Measurements from ENCODE around the gene NINJ1.

NINJ1 gene

GRCh38 chr9:93097511-93098201 is 36.4 kb downstream of the NINJ1 start:
- H3K36me3 ChIP-seq (ENCODE audit: control insufficient read depth, insufficient read depth, low read length): no peaks in the 10 kb centered on the region
- no peak overlapping the region for H2AFZ ChIP-seq
- no peak overlapping the region for H3K27ac ChIP-seq
- peaks cover 9% of the 10 kb centered on the region for H3K79me2 ChIP-seq
- H3K9me3 ChIP-seq (ENCODE audit: control insufficient read depth, low read length): no peaks in the 10 kb centered on the region
- H3K9ac ChIP-seq: no peak overlapping the region
- H3K4me3 ChIP-seq (ENCODE audit: low read depth, low read length): peak overlapping the region; percentile 36
- TF ChIP-seq, protein P1, sequence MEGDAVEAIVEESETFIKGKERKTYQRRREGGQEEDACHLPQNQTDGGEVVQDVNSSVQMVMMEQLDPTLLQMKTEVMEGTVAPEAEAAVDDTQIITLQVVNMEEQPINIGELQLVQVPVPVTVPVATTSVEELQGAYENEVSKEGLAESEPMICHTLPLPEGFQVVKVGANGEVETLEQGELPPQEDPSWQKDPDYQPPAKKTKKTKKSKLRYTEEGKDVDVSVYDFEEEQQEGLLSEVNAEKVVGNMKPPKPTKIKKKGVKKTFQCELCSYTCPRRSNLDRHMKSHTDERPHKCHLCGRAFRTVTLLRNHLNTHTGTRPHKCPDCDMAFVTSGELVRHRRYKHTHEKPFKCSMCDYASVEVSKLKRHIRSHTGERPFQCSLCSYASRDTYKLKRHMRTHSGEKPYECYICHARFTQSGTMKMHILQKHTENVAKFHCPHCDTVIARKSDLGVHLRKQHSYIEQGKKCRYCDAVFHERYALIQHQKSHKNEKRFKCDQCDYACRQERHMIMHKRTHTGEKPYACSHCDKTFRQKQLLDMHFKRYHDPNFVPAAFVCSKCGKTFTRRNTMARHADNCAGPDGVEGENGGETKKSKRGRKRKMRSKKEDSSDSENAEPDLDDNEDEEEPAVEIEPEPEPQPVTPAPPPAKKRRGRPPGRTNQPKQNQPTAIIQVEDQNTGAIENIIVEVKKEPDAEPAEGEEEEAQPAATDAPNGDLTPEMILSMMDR (IDR thresholded peaks at IDR 0.05): no peak
- H3K27me3 ChIP-seq (ENCODE audit: control insufficient read depth, insufficient read depth, low read length): no peaks in the 10 kb centered on the region
- peaks cover 9% of the 10 kb centered on the region for H3K4me1 ChIP-seq
- peak overlapping the region; percentile 70 for H3K4me2 ChIP-seq (ENCODE audit: low read length)

DNA sequence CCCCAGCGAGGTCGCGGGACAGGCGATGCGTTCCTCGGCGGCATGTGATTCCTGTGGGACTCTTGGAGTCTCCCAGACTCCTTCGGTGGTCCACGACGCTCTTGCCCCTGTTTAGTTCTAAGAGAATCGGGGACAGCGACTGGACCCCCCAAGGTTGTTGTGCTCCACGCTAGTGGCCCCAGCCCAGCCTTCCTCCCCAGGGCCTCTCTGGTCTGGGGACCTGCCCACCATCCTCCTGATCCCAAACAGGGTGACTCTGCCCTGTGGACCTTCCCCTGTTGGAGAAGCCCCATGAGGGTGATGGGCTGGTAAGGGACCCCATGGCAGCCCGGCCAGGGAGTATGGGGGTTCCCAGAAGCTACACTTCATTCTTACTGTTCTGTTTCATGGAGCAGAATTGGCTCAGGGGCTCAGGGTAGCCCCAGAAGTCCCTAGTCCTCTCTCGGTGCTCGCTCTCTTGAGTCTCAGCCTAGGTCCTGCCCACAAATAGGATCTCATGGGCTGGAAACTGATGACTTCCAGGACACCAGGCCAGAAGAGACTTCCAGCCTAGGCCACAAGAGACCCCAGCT is 37.2 kb downstream of the NINJ1 start:
- Histone ChIP-seq H3K9ac (no peak overlapping the region), H3K27me3 (ENCODE audit: control insufficient read depth, insufficient read depth, low read length) (no peaks in the 10 kb centered on the region), H3K27ac (peak overlapping the region; percentile 62), H2AFZ (peak overlapping the region; percentile 80), H3K4me1 (peaks cover 9% of the 10 kb centered on the region), H3K9me3 (ENCODE audit: control insufficient read depth, low read length) (no peaks in the 10 kb centered on the region), H3K4me2 (ENCODE audit: low read length) (peak overlapping the region; percentile 70), H3K4me3 (ENCODE audit: low read depth, low read length) (peak overlapping the region; percentile 81), H3K79me2 (peaks cover 9% of the 10 kb centered on the region), H3K36me3 (ENCODE audit: control insufficient read depth, insufficient read depth, low read length) (no peaks in the 10 kb centered on the region)
- TF ChIP-seq, protein P1 (IDR thresholded peaks at IDR 0.05): no peak

DNA sequence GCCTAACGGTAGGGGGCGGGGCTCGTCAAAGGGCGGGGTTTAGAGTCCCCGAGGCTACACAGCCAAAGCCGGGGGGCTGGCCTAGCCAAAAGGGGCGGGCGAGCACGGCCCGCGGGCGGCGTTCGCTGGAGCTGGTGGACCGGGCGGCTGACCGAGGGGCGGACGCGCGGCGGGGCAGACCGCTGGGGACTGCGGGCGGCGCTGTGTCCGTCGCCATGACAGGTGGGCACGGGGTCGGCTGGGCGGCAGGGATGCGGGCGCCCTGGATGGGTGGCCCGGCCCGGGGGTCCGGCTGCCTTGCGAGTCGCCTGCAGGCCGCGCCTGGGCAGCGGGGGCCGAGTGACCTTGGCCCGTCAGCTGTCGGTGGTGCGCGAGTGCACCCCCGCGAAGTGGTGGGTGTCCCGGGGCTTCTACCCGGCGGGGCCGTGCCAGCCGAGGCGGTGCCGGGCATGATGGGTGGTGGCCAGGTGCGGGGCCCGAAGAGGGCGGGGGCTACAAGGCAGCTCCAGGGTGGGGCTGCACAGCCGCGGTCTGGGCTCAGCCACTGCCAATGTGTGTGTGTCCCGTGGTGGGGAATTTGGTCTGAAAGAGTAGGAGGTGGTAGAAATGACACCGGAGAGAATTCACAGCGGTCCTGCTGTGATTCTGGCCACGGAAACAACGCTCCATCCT is 37.8 kb downstream of the NINJ1 start, which contains the start of gene CARD19:
Gene CARD19 (plus strand): TSS at position 87 of the 672 bp plus-strand sequence. CDS start 129 bp downstream, at position 216.
- Histone ChIP-seq H3K4me3 (ENCODE audit: low read depth, low read length) (peak within 1 kb of the TSS; percentile 81), H3K4me1 (peaks cover 9% of the 10 kb centered on the region), H2AFZ (peak within 1 kb of the TSS; percentile 80), H3K4me2 (ENCODE audit: low read length) (peak within 1 kb of the TSS; percentile 76), H3K27ac (peak within 1 kb of the TSS; percentile 84), H3K9ac (peak within 1 kb of the TSS; percentile 19), H3K9me3 (ENCODE audit: control insufficient read depth, low read length) (no peaks in the 10 kb centered on the region), H3K27me3 (ENCODE audit: control insufficient read depth, insufficient read depth, low read length) (no peaks in the 10 kb centered on the region), H3K36me3 (ENCODE audit: control insufficient read depth, insufficient read depth, low read length) (no peaks in the 10 kb centered on the region), H3K79me2 (peaks cover 9% of the 10 kb centered on the region)
- TF ChIP-seq, protein P1 (IDR thresholded peaks at IDR 0.05): no peak

GRCh38 chr9:93095205-93096130 is 38.6 kb downstream of the NINJ1 start:
- H3K4me2 ChIP-seq (ENCODE audit: low read length): peak overlapping the region; percentile 76
- H3K36me3 ChIP-seq (ENCODE audit: control insufficient read depth, insufficient read depth, low read length): no peaks in the 10 kb centered on the region
- TF ChIP-seq, protein P1 (IDR thresholded peaks at IDR 0.05): no peak
- H3K9ac ChIP-seq: no peak overlapping the region
- no peaks in the 10 kb centered on the region for H3K9me3 ChIP-seq (ENCODE audit: control insufficient read depth, low read length)
- peak overlapping the region; percentile 81 for H3K4me3 ChIP-seq (ENCODE audit: low read depth, low read length)
- H3K27me3 ChIP-seq (ENCODE audit: control insufficient read depth, insufficient read depth, low read length): no peaks in the 10 kb centered on the region
- H2AFZ ChIP-seq: peak overlapping the region; percentile 74
- peaks cover 9% of the 10 kb centered on the region for H3K4me1 ChIP-seq
- peak overlapping the region; percentile 84 for H3K27ac ChIP-seq
- H3K79me2 ChIP-seq: peaks cover 5% of the 10 kb centered on the region
